Spleen (tissue), 11 donors: Measurements from ENCODE around the gene EYS. TPM values are rescaled to one million over a fixed set of nuclear protein-coding genes. Genes with fewer than 3 reads are reported as not detected.

ENCODE experiments used
- DNase-seq: peaks from one replicate; pipeline ENCODE4 v3.0.0-alpha.2; 2020
- H3K27ac ChIP-seq, 8 donors: fragments of 200-600 bp; sonication (generic) in 7 of 8; 1 replicate in 4 of 8; 2 replicates in 4 of 8; pipeline versions ENCODE4 v1.5.0 to v1.8.0; 2016 to 2021; ENCODE audit warnings: inconsistent platforms in 4 of 8, mild to moderate bottlenecking in 4 of 8, moderate library complexity in 1 of 8
- H3K27me3 ChIP-seq, 7 donors: fragments of 200-600 bp; sonication (generic) in 6 of 7; replicated peaks in 1 of 7; 1 replicate in 4 of 7; 2 replicates in 3 of 7; pipeline versions ENCODE4 v1.5.0 to v1.8.0; 2016 to 2021; ENCODE audit warnings: inconsistent platforms in 3 of 7, mild to moderate bottlenecking in 1 of 7
- H3K36me3 ChIP-seq, 6 donors: fragments of 200-600 bp; sonication (generic) in 5 of 6; 1 replicate in 4 of 6; 2 replicates in 2 of 6; pipeline versions ENCODE4 v1.5.0 to v1.8.0; 2016 to 2021; ENCODE audit warnings: inconsistent platforms in 2 of 6
- H3K4me1 ChIP-seq, 6 donors: fragments of 200-600 bp; sonication (generic) in 5 of 6; 1 replicate in 3 of 6; 2 replicates in 3 of 6; pipeline versions ENCODE4 v1.5.0 to v1.8.0; 2016 to 2021; ENCODE audit warnings: inconsistent platforms in 3 of 6
- H3K4me3 ChIP-seq, 8 donors: fragments of 200-600 bp; sonication (generic) in 7 of 8; 1 replicate in 4 of 8; 2 replicates in 4 of 8; pipeline versions ENCODE4 v1.5.0 to v1.8.0; 2016 to 2021; ENCODE audit warnings: inconsistent platforms in 4 of 8, mild to moderate bottlenecking in 4 of 8, moderate library complexity in 2 of 8
- H3K9me3 ChIP-seq, 8 donors: fragments of 200-600 bp; sonication (generic) in 7 of 8; 1 replicate in 4 of 8; 2 replicates in 4 of 8; pipeline versions ENCODE4 v1.5.0 to v1.8.0; 2016 to 2021; ENCODE audit warnings: inconsistent platforms in 4 of 8
- CTCF ChIP-seq, 11 experiments: fragments of 200-600 bp in 7 of 11; fragments of 450-650 bp in 4 of 11; sonication (generic) in 4 of 11; IDR thresholded peaks in 8 of 11; conservative IDR thresholded peaks in 3 of 11; 1 replicate in 7 of 11; 2 replicates in 4 of 11; pipeline versions ENCODE4 v1.4.0 to v1.8.0; 2016 to 2021; ENCODE audit warnings: antibody characterized with exemption in 11 of 11, inconsistent platforms in 4 of 11, mild to moderate bottlenecking in 1 of 11
- POLR2A ChIP-seq, 3 donors: fragments of 450-650 bp; IDR thresholded peaks; one replicate each; pipeline ENCODE4 v1.5.1; 2017; ENCODE audit warnings: antibody characterized with exemption in 3 of 3, mild to moderate bottlenecking in 1 of 3
- POLR2AphosphoS5 ChIP-seq, 3 donors: sonication (generic); formaldehyde crosslinking; IDR thresholded peaks; one replicate each; pipeline ENCODE4 v1.5.1; 2017; ENCODE audit warnings: antibody characterized with exemption in 3 of 3
- WGBS, 5 donors: extraction: QIAGEN DNeasy Blood & Tissue Kit in 3 of 5; methylation state at CpG; one replicate each; pipeline versions ENCODE4 v1.1.5 to v1.1.7; 2013 to 2018; 5-methylcytosine and 5-hydroxymethylcytosine counted together
- intact Hi-C: fragments of 100-400 bp; cut with DNase I; formaldehyde crosslinking; loops from one replicate; pipeline ENCODE4 v1.15.0; 2023; ENCODE audit warnings: low total_unique reads
- polyA plus RNA-seq, 3 donors: library from polyadenylated mRNA; stranded (reverse); fragments of 200-250 nt; gene quantifications; one replicate each; pipeline ENCODE4 v1.2.1, GENCODE V29; 2013
- total RNA-seq, 7 donors: library from RNA; depleted of rRNA in 3 of 7; stranded (reverse); fragments of >200 nt in 3 of 7; fragmentation: NEBNext Ultra II Directional in 4 of 7; extraction: Animal tissue kit (Norgen Biotek cat#: 25700) in 4 of 7; gene quantifications; one replicate each; pipeline versions ENCODE4 v1.1.0 to v1.2.1, GENCODE V29; 2016 to 2021
- donor health status: healthy with polysubstance abuse.
- donor health status: DM: no; HTN: no; CAD: no; lungs with moderate emphysema.
- donor health status: DM: no; HTN: no; CAD: no.
- donor health status: Bipolar disorder and iron deficiency.
- donor health status: healthy.
- donor health status: DM: no; HTN: no; CAD: no.
- donor health status: DM: yes; HTN: yes; CAD: no.

Gene EYS
- total and polyA plus RNA-seq, 10 donors: under 0.01 to 0.72 (median 0.28) TPM; not detected in 5

GRCh38 chr6:65646544-65646943 is 60.5 kb downstream of the EYS start:
- TF ChIP-seq POLR2AphosphoS5 (IDR thresholded peaks at IDR 0.05) (no peak), POLR2A (IDR thresholded peaks at IDR 0.05) (no peak), CTCF (IDR thresholded peaks at IDR 0.05 in 8 of 11, conservative IDR thresholded peaks at IDR 0.05 in 3 of 11) (no peak)
- Histone ChIP-seq H3K4me3 (no peak overlapping the region), H3K27ac (no peak overlapping the region), H3K27me3 (no peaks in the 10 kb centered on the region), H3K36me3 (no peaks in the 10 kb centered on the region), H3K9me3 (peaks cover 0 to 18% (median 0%) of the 10 kb centered on the region in 8 donors), H3K4me1 (no peaks in the 10 kb centered on the region)
- WGBS, 5 donors: 45 to 62% (median 57%) methylated on average over 3 of the region's 3 CpGs
- no peak for DNase-seq
- intact Hi-C loops: no loop called here

- Histone ChIP-seq H3K27ac (no peak overlapping the region), H3K4me3 (no peak overlapping the region), H3K4me1 (no peaks in the 10 kb centered on the region), H3K9me3 (peaks cover 0 to 23% (median 0%) of the 10 kb centered on the region in 8 donors), H3K36me3 (no peaks in the 10 kb centered on the region), H3K27me3 (no peaks in the 10 kb centered on the region)
- DNase-seq: no peak
- 91 to 97% (median 93%) methylated on average over 1 of the region's 1 CpG for WGBS, 5 donors
- TF ChIP-seq POLR2AphosphoS5 (IDR thresholded peaks at IDR 0.05): no peak
- no peak for TF ChIP-seq POLR2A (IDR thresholded peaks at IDR 0.05)
- no peak for TF ChIP-seq CTCF (IDR thresholded peaks at IDR 0.05 in 8 of 11, conservative IDR thresholded peaks at IDR 0.05 in 3 of 11)
- intact Hi-C loops: no loop called here
Measured at GRCh38 chr6:65642776-65643175, 64.2 kb downstream of the EYS start.

DNA sequence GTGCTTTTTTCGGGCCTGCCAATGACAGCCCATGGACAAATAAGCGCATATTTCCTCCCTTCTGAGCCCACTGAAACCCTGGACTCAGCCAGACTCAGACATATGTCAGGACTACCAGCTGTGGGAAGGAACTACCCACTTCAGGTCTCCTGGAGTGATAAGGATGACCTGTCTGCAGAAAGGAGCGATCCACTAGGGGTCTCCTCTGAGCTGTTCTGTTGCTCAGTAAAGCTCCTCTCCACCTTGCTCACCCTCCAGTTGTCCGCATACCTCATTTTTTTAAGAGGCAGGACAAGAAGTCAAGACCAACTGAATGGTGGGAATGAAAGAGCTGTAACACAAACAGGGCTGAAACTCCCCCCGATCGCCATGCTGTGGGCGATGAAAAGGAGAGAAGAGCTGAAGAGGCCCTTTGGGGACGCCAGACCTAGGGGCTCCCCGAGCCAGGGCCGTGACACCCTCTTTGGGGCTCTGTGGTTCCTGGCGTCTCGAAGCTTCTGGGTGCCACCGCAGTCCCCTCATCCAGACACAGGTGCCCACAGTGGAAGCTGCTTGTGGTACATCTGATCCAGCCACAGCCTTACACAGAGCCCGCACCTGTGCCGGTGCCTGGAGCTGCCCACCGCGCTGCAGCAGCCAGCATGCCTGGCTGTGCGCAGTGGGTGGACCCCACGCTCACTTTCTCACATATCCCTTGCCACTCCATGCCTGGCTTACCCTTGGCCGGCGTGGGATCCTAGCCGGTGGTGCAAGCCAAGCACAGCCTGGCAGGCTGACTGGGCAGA is 68.8 kb downstream of the EYS start:
- 86 to 94% (median 87%) methylated on average over 10 to 22 of the region's 22 CpGs for WGBS, 5 donors
- TF ChIP-seq POLR2A (IDR thresholded peaks at IDR 0.05): no peak
- H3K27ac ChIP-seq: no peak overlapping the region
- no peak overlapping the region for H3K4me3 ChIP-seq
- no peaks in the 10 kb centered on the region for H3K27me3 ChIP-seq
- no peaks in the 10 kb centered on the region for H3K36me3 ChIP-seq
- no peaks in the 10 kb centered on the region for H3K4me1 ChIP-seq
- no peak for DNase-seq
- H3K9me3 ChIP-seq: peaks cover 0 to 10% (median 0%) of the 10 kb centered on the region in 8 donors
- intact Hi-C loops: no loop called here

DNA sequence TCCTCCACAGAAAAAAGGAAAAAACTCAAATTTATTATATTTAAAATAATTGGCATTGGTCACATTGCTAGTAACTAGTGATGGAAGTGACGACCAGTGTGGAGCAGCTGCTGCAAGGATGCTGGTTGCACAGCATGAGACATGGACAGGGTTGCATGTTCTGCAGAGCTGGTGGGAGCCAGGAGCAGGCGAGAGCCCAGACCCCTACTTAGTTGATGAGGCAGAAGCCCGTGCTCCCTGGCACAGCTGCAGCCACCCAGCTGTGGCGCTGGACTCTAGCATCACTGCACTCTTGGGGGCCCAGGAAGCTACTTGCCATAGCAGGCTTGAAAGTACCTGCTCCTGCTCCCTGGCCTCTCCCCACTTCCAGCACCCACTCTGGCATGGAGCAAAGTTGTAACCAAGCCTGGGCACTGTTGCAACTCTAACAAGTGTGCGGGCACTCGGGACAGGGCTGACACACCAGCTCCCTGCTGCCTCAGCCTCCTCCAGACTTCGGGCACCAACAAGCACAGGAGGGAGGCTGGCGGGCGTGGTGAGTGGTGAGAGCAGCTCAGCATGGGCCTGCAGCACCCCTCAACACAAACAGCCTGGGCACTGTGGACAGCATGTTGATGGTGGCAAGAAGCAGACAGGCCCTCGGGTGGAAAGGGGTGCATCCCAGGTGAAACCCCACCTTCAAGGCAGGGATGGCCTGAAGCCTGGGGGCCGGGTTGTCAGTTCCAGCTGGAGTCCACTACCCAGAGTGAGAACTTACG is 69.6 kb downstream of the EYS start:
- H3K4me1 ChIP-seq: no peaks in the 10 kb centered on the region
- 78 to 86% (median 79%) methylated on average over 10 to 12 of the region's 12 CpGs for WGBS, 5 donors
- no peak for TF ChIP-seq POLR2A (IDR thresholded peaks at IDR 0.05)
- no peak for TF ChIP-seq POLR2AphosphoS5 (IDR thresholded peaks at IDR 0.05)
- TF ChIP-seq CTCF (IDR thresholded peaks at IDR 0.05 in 8 of 11, conservative IDR thresholded peaks at IDR 0.05 in 3 of 11): no peak
- H3K36me3 ChIP-seq: no peaks in the 10 kb centered on the region
- intact Hi-C loops: no loop called here
- peaks cover 0 to 4% (median 0%) of the 10 kb centered on the region in 8 donors for H3K9me3 ChIP-seq
- H3K27me3 ChIP-seq: no peaks in the 10 kb centered on the region
- H3K27ac ChIP-seq: no peak overlapping the region
- H3K4me3 ChIP-seq: no peak overlapping the region
- no peak for DNase-seq
